ENCODE measurements around the gene TTC22. TPM values are rescaled to one million over a fixed set of nuclear protein-coding genes. Genes with fewer than 3 reads are reported as not detected.

TTC22 gene
- total RNA-seq, 1 experiment from 2014 or later: 17.2 TPM

- no peak for DNase-seq
- no peak overlapping the region for H3K4me3 Mint-ChIP-seq (ENCODE audit: low read depth, unreplicated experiment)
- peaks cover 8% of the 10 kb centered on the region for H3K4me1 Mint-ChIP-seq (ENCODE audit: low read depth, unreplicated experiment)
- no peaks in the 10 kb centered on the region for H3K27me3 Mint-ChIP-seq (ENCODE audit: unreplicated experiment)
- no peaks in the 10 kb centered on the region for H3K9me3 Mint-ChIP-seq (ENCODE audit: low read depth, unreplicated experiment)
- intact Hi-C loops (cut with micrococcal nuclease; ENCODE audit: unreplicated experiment): no loop called here
- peaks cover 4% of the 10 kb centered on the region for H3K36me3 Mint-ChIP-seq (ENCODE audit: insufficient read depth, unreplicated experiment)
- no peak overlapping the region for H3K27ac Mint-ChIP-seq (ENCODE audit: unreplicated experiment)
- no peak for TF ChIP-seq CTCF (IDR thresholded peaks at IDR 0.05; ENCODE audit: unreplicated experiment)
- BruUV-seq (replicated peaks): no TSS peak
- CTCF ChIA-PET: no interaction called here
These were observed 42.3 kb downstream of the TTC22 start for GRCh38 chr1:54758678-54759348.

GRCh38 chr1:54757833-54758232 is 43.3 kb downstream of the TTC22 start:
- Mint-ChIP-seq H3K27ac (ENCODE audit: unreplicated experiment) (no peak overlapping the region), H3K9me3 (ENCODE audit: low read depth, unreplicated experiment) (no peaks in the 10 kb centered on the region), H3K4me3 (ENCODE audit: low read depth, unreplicated experiment) (no peak overlapping the region), H3K27me3 (ENCODE audit: unreplicated experiment) (no peaks in the 10 kb centered on the region), H3K4me1 (ENCODE audit: low read depth, unreplicated experiment) (peaks cover 3% of the 10 kb centered on the region), H3K36me3 (ENCODE audit: insufficient read depth, unreplicated experiment) (no peaks in the 10 kb centered on the region)
- intact Hi-C loops (cut with micrococcal nuclease; ENCODE audit: unreplicated experiment): no loop called here
- DNase-seq: no peak
- no TSS peak for BruUV-seq (replicated peaks)
- TF ChIP-seq CTCF (IDR thresholded peaks at IDR 0.05; ENCODE audit: unreplicated experiment): no peak
- CTCF ChIA-PET: no interaction called here

GRCh38 chr1:54754486-54755285 is 46.4 kb downstream of the TTC22 start:
- DNase-seq: no peak
- intact Hi-C loops (cut with micrococcal nuclease; ENCODE audit: unreplicated experiment): no loop called here
- no peak overlapping the region for H3K4me3 Mint-ChIP-seq (ENCODE audit: low read depth, unreplicated experiment)
- TF ChIP-seq CTCF (IDR thresholded peaks at IDR 0.05; ENCODE audit: unreplicated experiment): no peak
- H3K27me3 Mint-ChIP-seq (ENCODE audit: unreplicated experiment): no peaks in the 10 kb centered on the region
- H3K4me1 Mint-ChIP-seq (ENCODE audit: low read depth, unreplicated experiment): no peaks in the 10 kb centered on the region
- no peaks in the 10 kb centered on the region for H3K9me3 Mint-ChIP-seq (ENCODE audit: low read depth, unreplicated experiment)
- H3K36me3 Mint-ChIP-seq (ENCODE audit: insufficient read depth, unreplicated experiment): no peaks in the 10 kb centered on the region
- H3K27ac Mint-ChIP-seq (ENCODE audit: unreplicated experiment): no peak overlapping the region
- no TSS peak for BruUV-seq (replicated peaks)
- CTCF ChIA-PET: interaction anchor here (1.2 kb wide), 1 partner anchor 29 kb away, joined by 3 read pairs; no protein-coding TSS in a partner anchor

GRCh38 chr1:54754045-54754444 is 47.1 kb downstream of the TTC22 start:
- BruUV-seq (replicated peaks): no TSS peak
- intact Hi-C loops (cut with micrococcal nuclease; ENCODE audit: unreplicated experiment): no loop called here
- Mint-ChIP-seq H3K4me3 (ENCODE audit: low read depth, unreplicated experiment) (no peak overlapping the region), H3K9me3 (ENCODE audit: low read depth, unreplicated experiment) (no peaks in the 10 kb centered on the region), H3K4me1 (ENCODE audit: low read depth, unreplicated experiment) (no peaks in the 10 kb centered on the region), H3K27ac (ENCODE audit: unreplicated experiment) (no peak overlapping the region), H3K27me3 (ENCODE audit: unreplicated experiment) (no peaks in the 10 kb centered on the region), H3K36me3 (ENCODE audit: insufficient read depth, unreplicated experiment) (no peaks in the 10 kb centered on the region)
- no peak for DNase-seq
- TF ChIP-seq CTCF (IDR thresholded peaks at IDR 0.05; ENCODE audit: unreplicated experiment): no peak
- CTCF ChIA-PET: no interaction called here

All from Calu3 (cell line).